Right hindlimb (tissue), 1 donor: ENCODE results near the gene ECM1.
A peak's percentile ranks its signal among the peaks of the same experiment; 100 is the strongest.

ENCODE experiments used
- DNase-seq: peaks from one replicate; pipeline ENCODE4 v3.0.0-alpha.2; 2018

ECM1 gene

DNA sequence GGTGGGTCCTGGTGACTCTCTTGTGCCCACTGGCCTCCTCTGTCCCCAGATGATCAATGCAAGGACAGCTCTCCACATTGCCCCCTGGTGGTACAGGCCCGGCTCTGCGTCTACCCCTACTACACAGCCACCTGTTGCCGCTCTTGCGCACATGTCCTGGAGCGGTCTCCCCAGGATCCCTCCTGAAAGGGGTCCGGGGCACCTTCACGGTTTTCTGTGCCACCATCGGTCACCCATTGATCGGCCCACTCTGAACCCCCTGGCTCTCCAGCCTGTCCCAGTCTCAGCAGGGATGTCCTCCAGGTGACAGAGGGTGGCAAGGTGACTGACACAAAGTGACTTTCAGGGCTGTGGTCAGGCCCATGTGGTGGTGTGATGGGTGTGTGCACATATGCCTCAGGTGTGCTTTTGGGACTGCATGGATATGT lies 52.1 kb downstream of the ECM1 start:
- peak; percentile 73 for DNase-seq

DNA sequence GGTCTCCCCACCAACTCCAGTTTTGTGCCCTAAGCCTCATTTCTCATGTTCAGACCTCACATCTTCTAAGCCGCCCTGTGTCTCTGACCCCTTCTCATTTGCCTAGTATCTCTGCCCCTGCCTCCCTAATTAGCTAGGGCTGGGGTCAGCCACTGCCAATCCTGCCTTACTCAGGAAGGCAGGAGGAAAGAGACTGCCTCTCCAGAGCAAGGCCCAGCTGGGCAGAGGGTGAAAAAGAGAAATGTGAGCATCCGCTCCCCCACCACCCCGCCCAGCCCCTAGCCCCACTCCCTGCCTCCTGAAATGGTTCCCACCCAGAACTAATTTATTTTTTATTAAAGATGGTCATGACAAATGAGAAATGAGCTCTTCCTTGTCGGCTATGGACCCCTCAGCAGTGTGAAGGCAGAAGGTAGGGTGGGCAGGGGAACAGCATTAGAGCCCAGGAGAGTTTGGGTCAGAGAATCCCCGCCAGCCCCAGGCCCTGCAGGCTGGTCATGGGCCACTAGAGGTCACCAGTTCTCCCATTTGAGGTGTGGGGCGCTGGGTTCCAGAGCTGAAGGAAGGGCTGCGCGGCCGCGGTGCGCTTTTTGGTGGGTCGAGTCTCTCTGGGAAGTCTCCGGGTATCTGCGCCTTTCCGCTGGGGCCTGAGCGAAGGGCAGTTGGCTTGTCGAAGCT lies 52.8 kb downstream of the ECM1 start:
- DNase-seq: no peak

DNA sequence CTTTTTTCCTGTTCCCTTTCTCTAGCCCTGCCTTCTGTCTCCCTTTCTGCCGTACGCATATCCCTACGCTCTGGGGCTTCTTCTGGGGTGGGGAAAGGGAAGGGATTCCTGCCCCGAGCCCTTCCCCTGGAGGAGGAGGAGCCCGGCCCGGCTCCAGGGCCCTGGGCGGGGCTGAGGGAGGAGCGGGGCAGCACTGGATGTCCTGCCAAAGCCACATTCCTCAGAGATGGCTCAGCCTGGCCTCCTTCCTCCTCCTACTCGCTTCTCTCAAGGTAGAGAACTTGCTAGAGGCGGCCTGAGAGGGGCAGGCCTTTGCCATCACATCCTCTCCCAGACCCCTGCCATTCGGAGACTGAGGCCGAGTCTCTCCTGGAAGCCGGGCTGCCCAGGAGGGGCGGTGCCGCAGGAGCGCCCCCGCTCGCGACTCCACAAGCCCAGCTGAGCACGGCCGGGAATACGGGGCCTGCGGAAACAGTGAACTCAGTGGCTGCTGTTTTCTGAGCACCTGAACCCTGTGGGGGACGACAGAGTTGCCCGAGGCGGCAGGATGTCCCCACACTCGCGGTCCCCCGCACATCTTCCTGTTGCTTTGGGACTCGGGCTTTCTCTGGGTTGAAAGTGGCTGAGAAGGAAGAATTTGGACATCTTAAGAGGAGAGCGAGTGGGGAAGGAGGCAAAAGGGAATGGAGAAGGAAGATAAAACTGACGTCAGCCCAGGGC lies 53.5 kb downstream of the ECM1 start:
- DNase-seq: peak; percentile 98

DNA sequence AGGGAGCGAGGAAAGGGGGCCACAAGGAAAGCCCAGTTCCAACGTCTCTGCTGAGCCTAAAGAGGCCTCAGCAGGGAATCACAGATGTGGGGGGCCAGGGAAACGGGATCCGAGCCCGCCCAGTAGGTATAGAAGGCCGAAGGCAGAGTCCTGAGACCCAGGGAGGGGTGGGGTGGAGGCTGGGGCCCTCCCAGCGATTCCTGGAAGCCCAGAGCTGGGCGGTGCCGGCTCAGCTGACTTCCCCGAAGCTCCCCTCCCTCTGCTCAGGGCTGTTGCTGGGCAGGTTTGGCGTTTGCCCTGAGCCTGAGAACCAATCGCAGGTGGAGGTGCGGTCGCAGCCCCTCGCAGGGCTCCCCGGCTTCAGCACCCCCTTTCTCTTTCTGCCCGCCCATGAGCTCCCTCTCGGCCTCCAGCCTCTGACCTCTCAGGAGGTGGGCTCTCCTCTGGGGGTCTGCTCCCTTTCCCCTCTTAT lies 54.1 kb downstream of the ECM1 start:
- DNase-seq: peak; percentile 97

DNA sequence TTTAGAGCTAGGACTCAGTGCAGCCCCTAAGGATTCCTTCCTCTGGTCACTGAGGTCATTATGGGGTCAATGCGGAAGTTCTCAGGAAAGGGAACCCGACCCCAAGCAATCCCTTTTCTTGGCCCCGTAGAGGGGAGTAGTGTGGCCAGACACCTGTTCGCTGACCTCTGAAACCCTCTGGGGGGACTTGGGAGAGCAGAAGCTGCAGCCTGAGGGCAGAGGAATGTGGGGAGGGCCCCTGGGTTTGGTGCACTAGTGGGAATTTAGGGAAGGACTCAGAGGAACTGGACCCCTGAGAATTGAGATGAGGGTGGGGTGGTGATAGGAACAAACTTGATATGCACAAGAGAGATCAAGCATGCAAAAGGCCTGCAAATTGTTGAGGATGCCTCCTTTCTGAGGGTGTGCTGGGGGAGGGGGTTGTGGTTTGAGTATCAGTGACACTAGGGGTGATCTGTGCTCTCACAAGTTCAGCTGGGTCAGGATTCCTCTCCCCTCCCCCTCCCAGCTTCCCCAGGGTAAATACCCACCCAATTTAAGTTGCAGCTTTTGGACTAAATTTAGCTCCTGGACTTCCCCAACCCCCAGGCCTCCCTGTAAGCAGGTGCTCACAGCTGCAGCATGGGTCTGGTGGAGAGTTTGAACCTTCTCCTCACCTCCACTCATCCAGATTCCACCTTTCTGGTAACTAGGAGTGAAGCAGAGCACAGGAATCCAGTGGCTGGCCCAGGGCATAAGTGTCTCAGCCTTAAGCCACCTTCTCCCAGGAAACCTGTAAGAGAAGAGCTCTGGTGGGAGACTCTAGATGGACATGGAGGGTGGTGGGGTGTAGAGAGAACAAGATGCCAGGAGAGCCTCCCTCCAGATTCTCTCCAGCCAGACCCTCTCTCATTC lies 54.8 kb downstream of the ECM1 start:
- peak; percentile 52 for DNase-seq
